Astrocyte of the spinal cord (primary cell): ENCODE measurements around the gene FAM53C.

Source experiments
- DNase-seq: peaks from one replicate; pipeline ENCODE4 v3.0.0; 2011; ENCODE audit warnings: low read depth, low spot score
- H3K4me3 ChIP-seq: 2 replicates; pipeline ENCODE4 v1.5.1; 2011; ENCODE audit warnings: low read depth, mild to moderate bottlenecking, low read length, moderate library complexity
- CTCF ChIP-seq: IDR thresholded peaks from 2 replicates; pipeline ENCODE4 v1.5.1; 2012; ENCODE audit warnings: low read depth, mild to moderate bottlenecking, low read length, inconsistent platforms
- in situ Hi-C: cut with HindIII; loops from 2 replicates; pipeline ENCODE4 v1.10.0; 2017; ENCODE audit warnings: low sequenced_read_pairs

FAM53C gene

GRCh38 chr5:138354387-138354786 is 16.3 kb downstream of the FAM53C start:
- in situ Hi-C loops = no loop called here
- no peak for DNase-seq
- H3K4me3 ChIP-seq = peak overlapping the region; percentile 91
- TF ChIP-seq CTCF = no peak

- H3K4me3 ChIP-seq = peak overlapping the region; percentile 91
- in situ Hi-C loops = no loop called here
- DNase-seq = peak; percentile 77
- TF ChIP-seq CTCF = no peak
Measured at GRCh38 chr5:138354926-138355378, 16.9 kb downstream of the FAM53C start.

- H3K4me3 ChIP-seq = no peak overlapping the region
- in situ Hi-C loops = no loop called here
- TF ChIP-seq CTCF = no peak
Measured at GRCh38 chr5:138359621-138360020, 21.6 kb downstream of the FAM53C start.

GRCh38 chr5:138360941-138361452 is 22.9 kb downstream of the FAM53C start:
- TF ChIP-seq CTCF = no peak
- in situ Hi-C loops = no loop called here
- no peak overlapping the region for H3K4me3 ChIP-seq
- DNase-seq = no peak

More at GRCh38 chr5:138359621-138360020, 21.6 kb downstream of the FAM53C start:
- DNase-seq = no peak

- H3K4me3 ChIP-seq = no peak overlapping the region
- TF ChIP-seq CTCF = no peak
- no peak for DNase-seq
- in situ Hi-C loops = no loop called here
Measured at GRCh38 chr5:138364576-138364975, 26.5 kb downstream of the FAM53C start.

- TF ChIP-seq CTCF = no peak
- H3K4me3 ChIP-seq = no peak overlapping the region
- in situ Hi-C loops = no loop called here
- no peak for DNase-seq
Measured at GRCh38 chr5:138366632-138367382, 28.7 kb downstream of the FAM53C start.
